ENCODE results near the gene OR8B2.
"Not testable (repeated sequence)": the region's sequence is repeated elsewhere in the genome, so short reads cannot be mapped to it uniquely, and the experiment has no call there.

The OR8B2 gene, protein sequence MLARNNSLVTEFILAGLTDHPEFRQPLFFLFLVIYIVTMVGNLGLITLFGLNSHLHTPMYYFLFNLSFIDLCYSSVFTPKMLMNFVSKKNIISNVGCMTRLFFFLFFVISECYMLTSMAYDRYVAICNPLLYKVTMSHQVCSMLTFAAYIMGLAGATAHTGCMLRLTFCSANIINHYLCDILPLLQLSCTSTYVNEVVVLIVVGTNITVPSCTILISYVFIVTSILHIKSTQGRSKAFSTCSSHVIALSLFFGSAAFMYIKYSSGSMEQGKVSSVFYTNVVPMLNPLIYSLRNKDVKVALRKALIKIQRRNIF

DNA sequence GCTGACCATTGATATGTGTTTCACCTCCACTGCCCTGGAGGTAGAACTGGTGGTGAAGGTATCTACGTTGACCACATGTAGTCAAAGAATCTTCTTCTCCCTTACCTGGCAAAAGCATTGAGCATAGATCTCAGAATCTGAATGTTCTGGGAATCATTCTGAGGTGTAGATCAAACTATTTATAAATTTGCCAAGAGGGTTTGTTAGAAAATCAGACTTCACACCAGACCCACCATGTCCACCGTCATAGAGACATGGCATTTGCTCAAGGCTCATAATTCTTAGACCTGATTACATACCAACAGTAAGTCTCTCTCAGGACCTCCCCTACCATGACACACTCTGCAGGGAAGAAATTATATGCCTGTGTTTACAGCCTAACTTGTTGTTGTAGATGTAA, at the start of gene OR8B2:
OR8B2 (minus strand) TSS at position 101 of the 400 bp plus-strand sequence. CDS start 1,156 bp downstream, outside the sequence.
- Histone ChIP-seq H3K27me3 (ENCODE audit: control insufficient read depth in 5 of 5, insufficient read depth in 4 of 5, low read length in 5 of 5) (no peaks in the 10 kb centered on the region), H3K27ac (ENCODE audit: low read depth, low read length) (no peak within 1 kb of the TSS), H3K4me3 (ENCODE audit: low read depth in 1 of 5, low read length in 5 of 5) (no peak within 1 kb of the TSS)

DNA sequence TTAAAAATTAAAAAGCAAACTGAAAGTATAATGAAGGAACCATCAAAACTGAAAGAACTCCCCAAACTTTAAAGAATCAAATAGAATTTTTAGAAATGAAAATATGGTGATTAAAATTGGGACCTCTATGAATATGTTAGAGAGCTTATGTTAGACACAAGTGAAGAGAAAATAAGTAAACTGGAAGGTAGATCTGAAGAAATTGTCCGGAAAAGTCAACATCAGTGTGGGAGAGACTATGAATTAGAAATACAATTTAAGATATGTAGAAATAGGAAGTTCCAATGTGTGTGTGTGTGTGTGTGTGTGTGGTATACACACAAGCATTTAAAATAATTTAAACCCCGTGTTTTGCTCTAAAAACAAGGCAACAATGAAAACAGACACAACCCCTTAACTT, 45.3 kb upstream of the OR8B2 start:
- Histone ChIP-seq H3K9me3 (ENCODE audit: control insufficient read depth in 5 of 5, low read length in 5 of 5) (peaks cover 0 to 14% (median 7%) of the 10 kb centered on the region in 5 donors), H3K27ac (ENCODE audit: low read depth, low read length) (no peak overlapping the region), H3K4me1 (ENCODE audit: control insufficient read depth in 5 of 5, insufficient read depth in 5 of 5, low read length in 5 of 5) (peaks cover 0 to 3% (median 0%) of the 10 kb centered on the region in 5 donors), H3K4me3 (ENCODE audit: low read depth in 1 of 5, low read length in 5 of 5) (no peak overlapping the region), H3K9ac (ENCODE audit: low read length in 5 of 5) (no peak overlapping the region), H3K27me3 (ENCODE audit: control insufficient read depth in 5 of 5, insufficient read depth in 4 of 5, low read length in 5 of 5) (no peaks in the 10 kb centered on the region), H3K36me3 (ENCODE audit: control insufficient read depth in 5 of 5, insufficient read depth in 5 of 5, low read length in 5 of 5) (no peaks in the 10 kb centered on the region)

More for the DNA sequence above, at the start of gene OR8B2:
- Histone ChIP-seq H3K9ac (ENCODE audit: low read length in 5 of 5) (no peak within 1 kb of the TSS), H3K9me3 (ENCODE audit: control insufficient read depth in 5 of 5, low read length in 5 of 5) (no peaks in the 10 kb centered on the region), H3K36me3 (ENCODE audit: control insufficient read depth in 5 of 5, insufficient read depth in 5 of 5, low read length in 5 of 5) (no peaks in the 10 kb centered on the region), H3K4me1 (ENCODE audit: control insufficient read depth in 5 of 5, insufficient read depth in 5 of 5, low read length in 5 of 5) (no peaks in the 10 kb centered on the region)

DNA sequence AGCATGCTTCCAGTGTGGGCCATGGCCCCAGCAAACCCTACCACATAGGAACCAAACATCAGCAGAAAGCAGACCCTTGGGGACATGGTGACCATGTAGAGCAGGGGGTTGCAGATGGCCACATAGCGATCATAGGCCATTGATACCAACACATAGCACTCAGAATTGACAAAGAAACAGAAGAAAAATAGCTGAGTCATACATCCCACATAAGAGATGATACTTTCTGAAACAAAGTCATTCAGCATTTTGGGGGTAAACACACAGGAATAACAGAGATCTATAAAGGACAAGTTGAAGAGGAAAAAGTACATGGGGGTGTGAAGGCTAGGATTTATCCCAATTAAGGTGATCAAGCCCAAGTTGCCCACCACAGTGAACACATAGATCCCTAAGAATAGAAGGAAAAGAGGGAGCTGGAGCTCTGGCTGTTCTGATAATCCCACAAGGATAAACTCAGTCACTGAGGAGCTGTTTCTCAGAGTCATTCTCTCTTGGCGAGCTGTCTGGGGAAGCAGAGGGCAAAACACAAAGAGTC, 40.2 kb upstream of the OR8B2 start, which contains the start of gene OR8B4:
OR8B4 (minus strand) TSS at position 488 of the 538 bp plus-strand sequence; CDS start at position 488, 0 bp downstream.
- H3K9me3 ChIP-seq (ENCODE audit: control insufficient read depth in 5 of 5, low read length in 5 of 5), result peaks cover 0 to 6% (median 0%) of the 10 kb centered on the region in 5 donors
- H3K9ac ChIP-seq (ENCODE audit: low read length in 5 of 5), result no peak within 1 kb of the TSS
- H3K36me3 ChIP-seq (ENCODE audit: control insufficient read depth in 5 of 5, insufficient read depth in 5 of 5, low read length in 5 of 5), result no peaks in the 10 kb centered on the region
- no peak within 1 kb of the TSS for H3K4me3 ChIP-seq (ENCODE audit: low read depth in 1 of 5, low read length in 5 of 5)
- no peaks in the 10 kb centered on the region for H3K4me1 ChIP-seq (ENCODE audit: control insufficient read depth in 5 of 5, insufficient read depth in 5 of 5, low read length in 5 of 5)
- peaks cover 0 to 6% (median 0%) of the 10 kb centered on the region in 5 donors for H3K27me3 ChIP-seq (ENCODE audit: control insufficient read depth in 5 of 5, insufficient read depth in 4 of 5, low read length in 5 of 5)
- no peak within 1 kb of the TSS for H3K27ac ChIP-seq (ENCODE audit: low read depth, low read length)

DNA sequence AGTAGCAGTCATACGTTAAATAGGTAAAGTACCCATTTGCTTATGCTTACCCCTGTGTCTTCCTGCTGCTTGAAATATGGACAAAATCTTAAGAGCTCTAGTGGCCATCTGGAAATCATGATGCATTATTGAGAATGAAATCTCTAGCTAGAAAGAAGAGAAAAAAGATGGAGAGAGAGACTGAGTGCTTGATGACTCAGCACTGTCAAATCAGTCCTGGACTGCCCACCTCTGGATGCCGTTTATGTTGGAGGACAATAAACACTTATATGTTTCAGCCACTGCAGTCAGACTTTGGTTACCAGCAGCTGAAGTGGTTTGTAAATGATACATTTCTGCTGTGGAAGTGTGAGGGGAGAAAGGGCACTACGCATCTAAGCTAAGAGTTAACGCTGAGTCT, 36.7 kb upstream of the OR8B2 start:
- Histone ChIP-seq H3K36me3 (ENCODE audit: control insufficient read depth in 5 of 5, insufficient read depth in 5 of 5, low read length in 5 of 5) (no peaks in the 10 kb centered on the region), H3K27ac (ENCODE audit: low read depth, low read length) (no peak overlapping the region), H3K9me3 (ENCODE audit: control insufficient read depth in 5 of 5, low read length in 5 of 5) (no peaks in the 10 kb centered on the region), H3K4me1 (ENCODE audit: control insufficient read depth in 5 of 5, insufficient read depth in 5 of 5, low read length in 5 of 5) (no peaks in the 10 kb centered on the region), H3K27me3 (ENCODE audit: control insufficient read depth in 5 of 5, insufficient read depth in 4 of 5, low read length in 5 of 5) (peaks cover 0 to 6% (median 0%) of the 10 kb centered on the region in 5 donors), H3K9ac (ENCODE audit: low read length in 5 of 5) (no peak overlapping the region), H3K4me3 (ENCODE audit: low read depth in 1 of 5, low read length in 5 of 5) (no peak overlapping the region)

DNA sequence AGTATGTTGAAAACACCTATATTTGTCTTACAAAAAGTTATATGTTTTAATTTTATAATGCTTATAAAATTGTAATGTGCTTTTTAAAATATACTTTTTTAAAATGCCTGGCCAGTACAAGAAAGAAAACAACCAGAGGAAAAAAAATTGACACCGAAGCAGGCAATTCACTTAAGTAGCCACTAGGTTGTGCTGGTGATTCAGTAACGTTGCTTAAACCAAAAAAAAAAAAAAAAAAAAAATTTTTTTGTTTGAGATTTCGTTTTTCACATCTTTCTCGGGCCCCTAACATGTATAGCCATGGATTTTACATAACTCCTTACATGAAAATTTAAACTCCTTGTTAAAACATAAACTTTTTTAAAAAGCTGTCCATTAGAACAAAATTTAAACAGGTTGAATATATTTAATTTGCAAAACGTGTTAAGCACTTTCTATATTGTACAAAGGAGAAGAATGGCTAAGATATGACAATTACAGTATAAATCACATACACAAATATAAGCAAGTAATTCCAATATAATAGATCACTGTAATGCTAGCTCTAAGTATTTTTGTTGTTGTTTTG, 31.1 kb upstream of the OR8B2 start:
- Histone ChIP-seq H3K9me3 (ENCODE audit: control insufficient read depth in 5 of 5, low read length in 5 of 5) (no peaks in the 10 kb centered on the region), H3K4me1 (ENCODE audit: control insufficient read depth in 5 of 5, insufficient read depth in 5 of 5, low read length in 5 of 5) (no peaks in the 10 kb centered on the region), H3K4me3 (ENCODE audit: low read depth in 1 of 5, low read length in 5 of 5) (no peak overlapping the region), H3K27ac (ENCODE audit: low read depth, low read length) (no peak overlapping the region), H3K36me3 (ENCODE audit: control insufficient read depth in 5 of 5, insufficient read depth in 5 of 5, low read length in 5 of 5) (no peaks in the 10 kb centered on the region), H3K27me3 (ENCODE audit: control insufficient read depth in 5 of 5, insufficient read depth in 4 of 5, low read length in 5 of 5) (peaks cover 0 to 7% (median 4%) of the 10 kb centered on the region in 5 donors), H3K9ac (ENCODE audit: low read length in 5 of 5) (no peak overlapping the region)

DNA sequence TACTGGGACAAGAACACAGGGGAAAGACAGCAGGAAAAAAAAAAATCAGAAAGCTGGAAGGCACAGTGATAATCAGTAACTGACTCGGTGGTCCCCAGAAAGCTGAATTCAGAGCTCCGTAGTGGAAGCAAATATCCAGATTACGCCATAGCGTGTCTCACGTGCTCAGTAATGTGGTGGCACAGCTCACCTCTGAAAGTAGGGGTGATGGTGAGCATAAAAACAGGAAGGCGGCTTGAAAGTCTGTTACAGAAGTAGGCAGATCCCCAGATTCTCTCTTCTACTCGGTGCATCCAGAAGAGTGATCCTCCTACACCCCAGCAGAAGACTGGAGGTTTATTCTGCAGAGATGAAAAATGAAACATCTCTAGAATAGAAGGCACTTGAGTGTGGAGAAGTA, 25.6 kb upstream of the OR8B2 start:
- no peaks in the 10 kb centered on the region for H3K9me3 ChIP-seq (ENCODE audit: control insufficient read depth in 5 of 5, low read length in 5 of 5)
- no peak overlapping the region for H3K9ac ChIP-seq (ENCODE audit: low read length in 5 of 5)
- no peaks in the 10 kb centered on the region for H3K36me3 ChIP-seq (ENCODE audit: control insufficient read depth in 5 of 5, insufficient read depth in 5 of 5, low read length in 5 of 5)
- H3K27ac ChIP-seq (ENCODE audit: low read depth, low read length), result no peak overlapping the region
- H3K4me1 ChIP-seq (ENCODE audit: control insufficient read depth in 5 of 5, insufficient read depth in 5 of 5, low read length in 5 of 5), result peaks cover 0 to 8% (median 0%) of the 10 kb centered on the region in 5 donors
- H3K4me3 ChIP-seq (ENCODE audit: low read depth in 1 of 5, low read length in 5 of 5), result no peak overlapping the region
- peaks cover 0 to 6% (median 4%) of the 10 kb centered on the region in 5 donors for H3K27me3 ChIP-seq (ENCODE audit: control insufficient read depth in 5 of 5, insufficient read depth in 4 of 5, low read length in 5 of 5)

DNA sequence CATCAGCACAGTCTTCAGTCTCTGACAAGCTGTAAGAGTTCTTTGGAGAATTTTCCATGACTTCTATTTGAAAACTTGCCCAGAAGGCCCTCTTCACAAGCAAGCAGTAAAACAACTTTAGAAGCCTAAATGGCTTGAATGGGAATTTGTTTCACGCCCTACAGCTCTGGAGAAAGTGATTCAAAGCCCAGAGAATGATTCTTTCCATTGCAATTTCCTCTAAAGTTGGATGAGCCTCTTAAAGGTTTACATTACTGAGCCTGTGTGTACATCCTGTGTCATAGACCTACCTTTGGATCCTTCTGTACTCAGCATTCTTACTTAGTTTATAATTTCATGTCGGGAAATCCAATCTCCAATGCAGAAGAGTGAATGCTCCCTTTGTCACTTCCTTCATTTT, 21.3 kb upstream of the OR8B2 start:
- Histone ChIP-seq H3K4me1 (ENCODE audit: control insufficient read depth in 5 of 5, insufficient read depth in 5 of 5, low read length in 5 of 5) (peaks cover 0 to 8% (median 0%) of the 10 kb centered on the region in 5 donors), H3K27ac (ENCODE audit: low read depth, low read length) (no peak overlapping the region), H3K9ac (ENCODE audit: low read length in 5 of 5) (no peak overlapping the region), H3K36me3 (ENCODE audit: control insufficient read depth in 5 of 5, insufficient read depth in 5 of 5, low read length in 5 of 5) (no peaks in the 10 kb centered on the region), H3K27me3 (ENCODE audit: control insufficient read depth in 5 of 5, insufficient read depth in 4 of 5, low read length in 5 of 5) (peaks cover 0 to 3% (median 0%) of the 10 kb centered on the region in 5 donors), H3K4me3 (ENCODE audit: low read depth in 1 of 5, low read length in 5 of 5) (no peak overlapping the region), H3K9me3 (ENCODE audit: control insufficient read depth in 5 of 5, low read length in 5 of 5) (no peaks in the 10 kb centered on the region)

DNA sequence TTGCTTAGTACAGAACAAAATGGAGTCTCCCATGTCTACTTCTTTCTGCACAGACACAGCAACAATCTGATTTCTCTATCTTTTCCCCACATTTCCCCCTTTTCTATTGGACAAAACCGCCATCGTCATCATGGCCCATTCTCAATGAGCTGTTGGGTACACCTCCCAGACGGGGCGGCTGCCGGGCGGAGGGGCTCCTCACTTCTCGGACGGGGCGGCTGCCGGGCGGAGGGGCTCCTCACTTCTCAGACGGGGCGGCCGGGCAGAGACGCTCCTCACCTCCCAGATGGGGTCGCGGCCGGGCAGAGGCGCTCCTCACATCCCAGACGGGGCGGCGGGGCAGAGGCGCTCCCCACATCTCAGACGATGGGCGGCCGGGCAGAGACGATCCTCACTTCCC, 18.9 kb upstream of the OR8B2 start:
- H3K4me1 ChIP-seq (ENCODE audit: control insufficient read depth in 5 of 5, insufficient read depth in 5 of 5, low read length in 5 of 5); H3K4me3 ChIP-seq (ENCODE audit: low read depth in 1 of 5, low read length in 5 of 5); H3K36me3 ChIP-seq (ENCODE audit: control insufficient read depth in 5 of 5, insufficient read depth in 5 of 5, low read length in 5 of 5); H3K27ac ChIP-seq (ENCODE audit: low read depth, low read length); H3K9ac ChIP-seq (ENCODE audit: low read length in 5 of 5); H3K27me3 ChIP-seq (ENCODE audit: control insufficient read depth in 5 of 5, insufficient read depth in 4 of 5, low read length in 5 of 5); H3K9me3 ChIP-seq (ENCODE audit: control insufficient read depth in 5 of 5, low read length in 5 of 5): not testable (repeated sequence)

DNA sequence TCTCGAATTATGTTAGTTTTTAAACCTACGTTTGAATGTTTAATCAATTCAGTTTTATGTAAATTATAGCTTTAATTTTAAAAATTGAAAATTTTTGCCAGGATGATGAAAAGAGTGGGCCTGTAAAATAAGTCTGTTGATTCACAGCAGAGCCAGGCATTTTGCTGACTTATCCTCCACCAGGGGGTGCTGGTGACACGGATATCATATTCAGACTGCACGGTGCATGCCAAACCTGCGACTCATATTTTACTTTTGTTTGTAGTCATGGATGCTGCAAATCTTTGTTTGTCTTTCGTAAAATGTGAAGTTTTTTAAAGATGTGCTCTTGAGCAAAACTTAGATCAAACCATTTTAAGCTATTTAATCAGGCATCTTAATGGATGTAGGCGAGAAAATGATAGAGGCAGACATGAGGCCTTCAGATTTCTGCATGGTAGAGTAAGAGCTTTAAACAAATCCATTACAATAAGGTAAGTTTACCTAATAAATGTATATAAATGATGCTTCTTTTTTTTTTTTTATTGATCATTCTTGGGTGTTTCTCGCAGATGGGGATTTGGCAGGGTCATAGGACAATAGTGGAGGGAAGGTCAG, 18.1 kb upstream of the OR8B2 start:
- H3K4me3 ChIP-seq (ENCODE audit: low read depth in 1 of 5, low read length in 5 of 5), result no peak overlapping the region
- H3K9me3 ChIP-seq (ENCODE audit: control insufficient read depth in 5 of 5, low read length in 5 of 5), result no peaks in the 10 kb centered on the region
- H3K9ac ChIP-seq (ENCODE audit: low read length in 5 of 5), result no peak overlapping the region
- no peak overlapping the region for H3K27ac ChIP-seq (ENCODE audit: low read depth, low read length)
- no peaks in the 10 kb centered on the region for H3K36me3 ChIP-seq (ENCODE audit: control insufficient read depth in 5 of 5, insufficient read depth in 5 of 5, low read length in 5 of 5)
- H3K27me3 ChIP-seq (ENCODE audit: control insufficient read depth in 5 of 5, insufficient read depth in 4 of 5, low read length in 5 of 5), result no peaks in the 10 kb centered on the region
- H3K4me1 ChIP-seq (ENCODE audit: control insufficient read depth in 5 of 5, insufficient read depth in 5 of 5, low read length in 5 of 5), result peaks cover 0 to 8% (median 0%) of the 10 kb centered on the region in 5 donors

DNA sequence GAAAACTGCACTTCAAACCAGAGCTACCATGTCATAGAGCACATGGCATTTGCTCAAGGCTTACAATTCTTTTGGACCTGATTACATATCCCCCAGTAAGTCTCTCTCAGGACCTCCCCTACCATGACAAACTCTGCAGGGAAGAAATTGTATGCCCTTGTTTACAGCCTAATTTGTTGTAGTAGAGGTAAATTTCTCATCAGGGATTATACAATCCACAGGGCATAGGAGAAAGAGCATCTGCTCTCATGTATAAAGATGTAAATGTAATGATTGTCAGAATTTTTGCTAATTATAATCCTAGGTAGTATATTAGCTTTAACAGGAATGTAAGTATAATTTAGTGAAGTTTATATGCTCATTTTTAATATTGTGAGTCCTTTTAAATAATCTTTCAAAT, 14.6 kb upstream of the OR8B2 start, which contains the start of gene OR8B3:
OR8B3 (minus strand) TSS at position 101 of the 400 bp plus-strand sequence. CDS start 1,673 bp downstream, outside the sequence.
- Histone ChIP-seq H3K36me3 (ENCODE audit: control insufficient read depth in 5 of 5, insufficient read depth in 5 of 5, low read length in 5 of 5) (no peaks in the 10 kb centered on the region), H3K4me3 (ENCODE audit: low read depth in 1 of 5, low read length in 5 of 5) (no peak within 1 kb of the TSS), H3K4me1 (ENCODE audit: control insufficient read depth in 5 of 5, insufficient read depth in 5 of 5, low read length in 5 of 5) (no peaks in the 10 kb centered on the region), H3K27me3 (ENCODE audit: control insufficient read depth in 5 of 5, insufficient read depth in 4 of 5, low read length in 5 of 5) (no peaks in the 10 kb centered on the region), H3K9ac (ENCODE audit: low read length in 5 of 5) (no peak within 1 kb of the TSS), H3K27ac (ENCODE audit: low read depth, low read length) (no peak within 1 kb of the TSS), H3K9me3 (ENCODE audit: control insufficient read depth in 5 of 5, low read length in 5 of 5) (no peaks in the 10 kb centered on the region)

Measured in subcutaneous abdominal adipose tissue (tissue), 5 donors.